Brain pericyte (primary cell): Measurements from ENCODE around the gene GRPEL1.
"Not testable (repeated sequence)": the region's sequence is repeated elsewhere in the genome, so short reads cannot be mapped to it uniquely, and the experiment has no call there.

Experiments
- DNase-seq: peaks from one replicate; pipeline ENCODE4 v3.0.0-alpha.2; 2012; ENCODE audit warnings: low read depth, low spot score

The GRPEL1 gene

GRCh38 chr4:7067452-7068278, at the start of gene GRPEL1:
TSS of gene GRPEL1 (minus strand) at chr4:7068064. CDS start at chr4:7068032, 32 bp downstream.
- DNase-seq: peak; percentile 97

- DNase-seq: no peak
These were observed 48.8 kb upstream of the GRPEL1 start for GRCh38 chr4:7116705-7117104.

DNA sequence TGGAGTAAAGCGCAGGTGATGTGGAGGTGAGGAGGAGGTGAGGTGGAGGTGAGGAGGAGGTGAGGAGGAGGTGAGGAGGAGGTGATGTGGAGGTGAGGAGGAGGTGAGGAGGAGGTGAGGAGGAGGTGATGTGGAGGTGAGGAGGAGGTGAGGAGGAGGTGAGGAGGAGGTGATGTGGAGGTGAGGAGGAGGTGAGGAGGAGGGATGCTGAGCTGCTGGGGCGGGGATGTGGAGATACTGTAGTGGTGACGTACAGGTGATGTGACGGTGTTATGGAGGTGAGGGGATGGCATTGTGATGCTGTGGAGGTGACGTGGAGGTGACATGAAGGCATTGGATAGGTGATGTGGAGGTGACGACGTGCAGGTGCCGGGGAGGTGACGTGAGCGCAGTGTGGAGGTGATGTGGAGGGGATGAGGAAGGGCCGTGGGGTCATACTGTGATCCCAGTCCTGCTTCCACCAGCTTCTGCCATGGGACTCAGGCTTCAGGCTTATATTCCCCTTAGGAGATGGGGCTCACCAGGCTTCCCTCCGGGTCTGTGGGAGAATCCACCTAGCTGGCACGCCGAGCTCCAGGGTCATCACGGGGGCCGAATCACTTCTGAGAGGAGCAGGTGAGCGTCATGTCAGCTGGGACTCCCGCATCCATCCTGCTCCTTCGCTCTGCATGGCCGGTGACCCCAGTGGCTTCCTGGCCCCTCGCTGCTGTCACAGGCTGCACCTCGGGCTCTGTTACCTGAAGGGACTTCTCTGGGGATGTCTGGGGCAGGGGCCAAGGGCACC, 47.9 kb upstream of the GRPEL1 start:
- no peak for DNase-seq

- DNase-seq: no peak
These were observed 44.8 kb upstream of the GRPEL1 start for GRCh38 chr4:7112656-7113055.

DNA sequence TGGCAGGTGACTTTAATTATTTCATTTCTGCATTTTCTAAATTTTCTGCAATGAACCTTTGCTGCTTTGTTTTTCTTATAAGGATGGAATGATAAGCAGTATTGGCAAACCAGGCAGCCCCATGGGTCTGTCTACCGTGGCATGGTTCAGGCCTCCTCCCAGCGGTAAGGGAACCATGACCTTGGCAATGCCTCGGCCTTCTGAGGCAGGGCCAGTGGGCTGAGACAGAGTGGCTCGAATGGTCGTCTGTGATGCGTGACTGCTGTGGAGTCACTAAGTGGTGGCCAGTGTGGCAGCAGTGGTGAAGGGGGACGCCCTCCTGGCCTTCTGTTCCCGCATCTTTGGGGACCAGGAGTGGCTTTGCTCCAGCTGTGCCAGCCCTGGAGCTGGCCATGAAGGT, 43.6 kb upstream of the GRPEL1 start:
- no peak for DNase-seq

DNA sequence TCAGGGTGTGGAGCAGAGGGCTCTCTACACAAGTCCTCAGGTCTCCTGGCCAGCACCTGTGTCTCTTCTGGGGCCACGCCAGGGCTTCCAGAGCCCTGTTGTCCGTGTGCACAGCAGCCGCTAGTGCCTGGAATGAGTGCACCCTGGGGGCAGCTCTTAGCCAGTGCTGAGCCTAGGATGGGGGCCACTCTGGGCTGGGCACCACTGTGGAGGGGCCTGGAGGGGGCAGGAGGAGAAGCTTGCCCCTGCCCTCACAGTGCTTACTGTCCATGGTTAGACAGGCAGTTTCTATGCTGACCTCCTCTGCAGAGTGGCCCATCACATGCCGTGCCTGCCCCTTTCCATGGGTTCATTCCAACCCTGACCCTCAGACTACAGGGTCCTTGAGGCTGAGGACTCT, 42.7 kb upstream of the GRPEL1 start:
- no peak for DNase-seq

DNA sequence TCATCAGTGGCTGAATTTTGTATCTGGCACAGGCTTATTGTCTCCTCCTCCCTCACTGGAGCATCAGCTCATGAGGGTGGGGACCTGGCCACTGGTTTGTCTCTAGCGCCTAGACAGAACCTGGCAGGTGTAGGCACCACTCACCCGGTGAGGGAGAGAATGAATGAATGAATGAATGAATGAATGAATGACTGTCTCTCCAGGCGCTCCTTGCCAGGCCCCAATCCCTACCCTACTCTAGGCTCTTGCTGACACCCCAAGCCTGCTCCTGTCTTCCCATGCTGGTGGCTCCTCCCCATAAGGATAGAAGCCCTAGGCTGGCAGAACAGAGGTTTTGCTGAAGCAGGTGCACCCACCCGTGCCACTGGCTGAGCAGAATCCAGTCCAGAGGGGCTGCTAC, 41.3 kb upstream of the GRPEL1 start:
- no peak for DNase-seq

GRCh38 chr4:7108660-7109059, 40.8 kb upstream of the GRPEL1 start:
- no peak for DNase-seq

DNA sequence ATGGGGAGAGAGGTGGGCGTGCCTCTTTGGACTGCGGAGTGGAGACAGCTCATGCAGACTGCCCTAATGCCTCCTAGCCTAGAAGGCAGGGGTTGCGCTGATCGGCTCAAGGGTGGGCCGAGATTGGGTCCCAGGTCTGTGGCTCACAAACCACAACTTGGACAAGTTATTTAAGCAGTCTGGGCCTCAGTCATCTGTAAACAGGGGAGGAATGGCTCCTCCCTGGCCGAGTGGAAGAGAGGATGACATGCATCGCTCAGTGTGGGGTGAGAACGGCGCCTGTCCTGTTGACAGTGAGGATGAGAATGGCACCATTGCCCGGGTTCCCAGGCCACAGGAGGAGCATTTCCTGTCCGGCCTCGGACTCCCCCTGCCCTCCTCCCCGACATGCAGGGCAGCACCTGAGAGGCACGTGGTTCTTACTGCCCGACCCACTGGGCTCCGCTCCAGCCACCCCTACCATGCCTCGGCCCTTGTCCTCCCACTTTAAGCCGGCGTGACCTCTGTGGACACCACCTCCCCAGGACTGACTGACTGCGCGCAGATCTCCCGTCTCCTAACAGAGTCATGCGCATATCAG, 40.3 kb upstream of the GRPEL1 start:
- no peak for DNase-seq

- no peak for DNase-seq
These were observed 39.5 kb upstream of the GRPEL1 start for GRCh38 chr4:7107166-7107905.

DNA sequence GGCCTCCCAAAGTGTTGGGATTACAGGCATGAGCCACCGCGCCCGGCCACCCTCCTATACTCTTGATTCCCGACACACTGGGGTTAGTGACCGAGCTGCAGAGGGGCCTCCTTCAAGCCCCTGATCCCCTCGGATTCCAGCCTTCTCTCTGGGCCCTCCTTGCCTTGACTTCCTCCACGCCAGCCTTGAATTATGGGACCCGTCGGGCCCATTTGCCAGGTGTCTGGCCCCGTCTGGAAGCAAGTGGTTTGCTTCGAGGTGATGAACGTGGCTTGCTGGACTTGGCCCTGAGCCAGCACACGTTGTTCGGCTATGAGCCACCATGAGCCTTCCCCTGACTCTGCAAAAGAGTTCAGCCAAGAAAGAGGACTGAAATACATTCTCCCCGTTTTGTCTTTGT, 37.4 kb upstream of the GRPEL1 start:
- no peak for DNase-seq

GRCh38 chr4:7104366-7105031, 36.6 kb upstream of the GRPEL1 start:
- DNase-seq: no peak

- no peak for DNase-seq
These were observed 35.9 kb upstream of the GRPEL1 start for GRCh38 chr4:7103607-7104365.

DNA sequence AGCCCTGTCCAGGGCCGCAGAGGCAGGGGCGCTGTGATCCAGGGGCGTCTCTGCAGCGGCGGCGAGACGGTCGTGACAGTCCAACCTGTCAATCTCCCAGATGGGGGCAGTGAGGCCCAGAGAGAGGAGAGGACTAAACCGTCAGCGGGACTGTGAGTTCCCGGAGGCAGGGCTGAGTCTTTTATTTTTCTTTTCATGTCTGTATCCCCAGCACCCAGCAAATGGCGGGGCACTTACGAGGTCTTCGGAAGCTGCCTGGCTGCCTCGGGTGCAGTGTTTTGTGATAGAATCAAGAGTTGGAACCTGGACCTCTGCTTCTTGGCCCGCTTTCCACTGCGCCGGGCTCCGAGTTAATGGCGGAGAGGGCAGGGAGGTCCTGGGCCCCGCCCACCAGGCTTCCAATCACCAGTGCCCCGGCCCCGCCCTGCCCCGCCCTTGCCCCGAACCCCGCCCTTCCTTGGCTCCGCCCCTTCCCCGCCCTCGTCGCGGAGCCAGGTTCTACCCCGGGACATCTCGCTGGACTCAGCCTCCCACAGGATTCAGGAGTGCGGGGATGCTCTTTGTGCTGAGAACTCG, 35.3 kb upstream of the GRPEL1 start:
- DNase-seq: no peak

DNA sequence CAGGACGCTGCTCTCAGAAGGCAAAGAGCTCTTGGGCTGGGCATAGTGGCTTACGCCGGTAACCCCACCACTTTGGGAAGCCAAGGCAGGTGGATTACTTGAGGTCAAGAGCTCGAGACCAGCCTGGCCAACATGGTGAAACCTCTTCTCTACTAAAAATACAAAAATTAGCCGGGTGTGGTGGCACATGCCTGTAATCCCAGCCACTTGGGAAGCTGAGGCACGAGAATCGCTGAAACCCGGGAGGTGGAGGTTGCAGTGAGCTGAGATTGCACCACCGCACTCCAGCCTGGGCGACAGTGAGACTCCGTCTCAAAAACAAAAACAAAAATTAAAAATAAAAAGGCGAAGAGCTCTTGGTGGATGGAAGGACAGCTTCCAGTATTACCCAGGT, 34.6 kb upstream of the GRPEL1 start:
- not testable (repeated sequence) for DNase-seq

- DNase-seq: no peak
These were observed 34.0 kb upstream of the GRPEL1 start for GRCh38 chr4:7101692-7102515.

DNA sequence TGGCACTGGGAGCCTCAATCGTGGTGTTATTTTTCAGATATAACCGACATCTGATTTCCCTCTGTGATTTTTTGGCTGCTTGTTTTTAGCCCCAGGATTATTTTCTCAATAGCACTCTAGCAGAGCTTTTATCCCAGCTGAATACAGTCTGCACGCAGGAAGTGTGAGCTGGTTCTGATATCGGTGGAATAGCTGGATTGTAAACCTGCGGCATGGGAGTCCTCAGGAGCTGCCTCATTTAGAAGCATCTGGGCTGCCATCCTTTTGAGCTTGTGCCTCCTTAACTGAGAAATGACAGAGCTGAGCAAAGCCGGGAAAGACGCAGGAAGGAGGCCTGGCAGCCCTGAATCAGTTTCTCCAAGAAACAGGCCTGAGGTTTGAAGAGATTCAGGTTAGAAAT, 28.4 kb upstream of the GRPEL1 start:
- DNase-seq: no peak

- no peak for DNase-seq
These were observed 27.8 kb upstream of the GRPEL1 start for GRCh38 chr4:7095611-7096155.

- no peak for DNase-seq
These were observed 27.1 kb upstream of the GRPEL1 start for GRCh38 chr4:7094916-7095315.
